ENCODE data around the gene TGM1.
"Not testable (repeated sequence)": the region's sequence is repeated elsewhere in the genome, so short reads cannot be mapped to it uniquely, and the experiment has no call there.

Gene TGM1

DNA sequence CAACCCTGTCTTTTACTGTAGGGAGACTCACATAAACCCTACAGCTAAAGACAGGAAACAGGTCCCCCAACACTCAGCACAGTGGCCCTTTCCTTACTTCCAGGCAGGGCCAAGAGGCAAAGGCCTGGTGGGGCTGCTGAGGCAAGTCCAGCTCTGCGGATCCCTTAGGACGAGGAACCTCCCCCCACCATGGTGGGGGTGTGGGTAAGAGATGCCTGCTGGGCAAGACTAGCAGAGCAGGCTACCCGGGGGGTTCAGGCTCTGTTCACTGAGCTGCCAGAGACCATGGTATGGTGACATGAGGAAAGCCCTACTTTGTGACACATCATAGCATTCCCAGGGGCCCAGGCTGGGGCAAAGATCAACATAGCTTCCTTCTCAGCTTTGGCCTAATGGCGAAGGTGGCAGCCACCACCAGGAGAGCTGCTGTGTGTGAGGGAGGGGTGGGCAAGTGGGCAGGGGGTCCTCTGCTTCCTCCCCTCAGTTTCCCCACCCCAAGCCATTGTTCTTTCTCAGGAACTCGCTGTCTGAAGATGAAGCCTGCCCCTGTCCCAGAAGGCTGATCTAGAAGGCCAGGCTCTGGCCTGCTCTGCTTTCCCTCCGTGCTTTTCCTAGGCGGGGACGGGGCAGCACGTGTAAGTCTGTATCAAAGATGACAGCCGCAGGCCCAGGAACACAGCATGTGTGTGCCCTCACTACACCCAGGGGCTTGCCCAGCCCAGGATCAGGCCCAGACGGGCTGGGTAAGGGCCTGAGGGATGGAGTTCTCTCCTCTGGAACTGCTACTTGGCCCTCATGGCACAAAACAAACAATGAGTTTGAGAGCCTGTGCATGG lies 10.5 kb downstream of the TGM1 start:
- DNase-seq, result no peak

DNA sequence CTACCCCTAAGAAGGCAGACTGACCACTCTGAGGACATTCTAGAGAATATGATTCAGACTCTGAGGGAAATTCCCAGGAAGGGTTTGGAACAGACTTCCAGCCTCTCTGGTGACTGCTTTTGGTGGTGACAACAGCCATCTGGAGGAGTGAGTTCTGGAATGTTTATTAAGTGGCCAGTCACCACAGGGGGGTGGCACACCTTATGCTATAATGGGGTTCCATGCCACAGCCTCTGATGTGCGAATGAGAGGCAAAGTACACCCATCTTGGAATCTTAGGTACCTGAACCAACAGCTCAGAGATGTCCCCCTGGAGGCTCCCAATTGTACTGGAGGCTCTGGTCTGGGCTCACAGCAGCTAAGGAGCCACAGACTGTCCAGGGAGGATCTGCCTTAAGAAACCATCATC lies 11.1 kb downstream of the TGM1 start:
- no peak for DNase-seq

DNA sequence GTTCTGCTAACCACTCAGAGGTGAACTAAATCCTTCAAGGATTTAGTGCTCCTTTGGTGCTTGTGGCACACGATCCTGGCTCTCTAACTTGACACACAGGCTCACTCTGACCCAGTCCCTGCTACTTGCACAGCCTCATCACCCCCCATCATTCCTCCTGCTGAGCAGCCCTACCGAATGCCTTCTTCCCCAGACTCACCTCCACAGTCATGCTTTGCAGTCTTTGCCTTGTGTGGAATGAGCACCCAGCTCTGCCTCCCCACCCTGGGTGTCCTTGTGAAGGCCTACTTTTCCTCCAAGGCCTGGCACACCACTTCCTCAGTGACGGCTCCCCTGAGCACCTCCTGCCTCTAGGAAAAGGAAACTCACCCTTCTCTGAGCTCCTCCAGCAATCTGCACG lies 12.6 kb downstream of the TGM1 start:
- no peak for DNase-seq

DNA sequence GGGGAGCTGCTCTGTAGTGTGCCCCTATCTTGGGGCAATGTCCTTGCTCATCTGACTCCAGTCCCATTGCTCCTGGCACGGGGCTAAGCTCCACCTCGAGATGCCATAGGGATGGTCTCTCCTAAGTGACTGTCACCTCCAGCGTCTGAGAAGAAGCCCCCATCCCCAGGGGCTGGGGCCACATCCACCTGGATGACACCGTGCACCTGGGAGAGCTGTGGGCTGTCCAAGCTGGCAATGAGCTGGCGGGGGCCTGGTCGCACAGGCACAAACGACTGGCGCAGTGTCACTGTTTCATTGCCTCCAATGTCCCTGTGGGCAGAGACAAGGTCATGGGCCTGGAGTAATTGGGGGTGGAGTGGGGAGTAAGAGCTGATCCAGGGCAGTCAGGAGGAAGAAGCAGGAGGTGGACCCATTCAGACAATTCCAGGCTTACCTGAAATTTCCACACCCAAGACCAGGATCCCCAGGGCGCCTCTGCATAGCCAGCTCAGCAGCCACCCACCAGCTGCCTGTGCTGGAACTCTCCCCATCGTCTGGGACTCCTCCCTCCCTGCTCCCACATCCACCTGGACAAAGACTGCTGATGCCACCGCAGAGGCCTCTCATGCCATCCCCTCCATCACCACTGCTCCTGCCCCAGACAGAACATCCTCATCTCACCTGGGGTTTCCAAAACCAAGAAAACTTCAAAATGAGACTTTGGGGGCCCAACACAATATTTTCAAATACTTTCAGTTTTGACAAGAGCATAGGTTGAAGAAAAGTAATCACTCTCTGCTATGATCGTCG lies 13.6 kb downstream of the TGM1 start:
- DNase-seq, result no peak

DNA sequence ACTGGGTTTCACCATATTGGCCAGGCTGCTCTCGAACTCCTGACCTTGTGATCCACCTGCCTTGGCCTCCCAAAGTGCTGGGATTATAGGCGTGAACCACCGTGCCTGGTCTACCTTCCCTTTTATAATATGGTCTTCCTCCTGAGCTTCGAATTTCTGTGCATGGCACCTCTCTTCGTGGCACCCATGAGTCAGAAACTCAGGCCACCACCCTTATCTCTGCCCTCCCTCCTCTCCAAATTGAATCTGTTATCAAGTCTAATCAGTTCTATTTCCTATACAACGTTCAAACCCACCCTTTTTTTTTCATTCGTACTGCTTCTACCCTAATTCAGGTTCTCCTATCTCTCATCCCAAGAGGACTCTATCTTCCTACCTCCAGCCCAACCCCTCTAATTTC lies 15.6 kb downstream of the TGM1 start:
- no peak for DNase-seq

DNA sequence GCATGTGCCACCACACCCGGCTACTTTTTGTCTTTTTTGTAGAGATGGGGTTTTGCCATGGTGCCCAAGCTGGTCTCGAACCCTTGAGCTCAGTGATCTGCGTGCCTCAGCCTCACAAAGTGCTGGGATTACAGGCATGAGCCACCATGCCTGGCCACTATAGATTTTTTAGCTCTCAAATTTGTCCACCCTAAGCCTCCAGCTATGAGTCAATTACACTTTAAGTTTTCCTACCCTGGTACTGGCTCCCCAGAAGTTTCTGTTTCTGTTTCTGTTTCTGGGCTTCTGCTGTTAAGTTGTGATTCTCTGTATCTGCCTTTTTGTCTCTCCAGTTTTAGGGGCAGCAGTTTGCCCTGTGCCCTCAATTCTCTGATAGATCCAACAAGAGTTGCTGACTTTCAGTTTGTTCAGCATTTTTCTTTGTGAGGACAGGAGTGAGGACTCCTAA lies 16.2 kb downstream of the TGM1 start:
- DNase-seq, result no peak

DNA sequence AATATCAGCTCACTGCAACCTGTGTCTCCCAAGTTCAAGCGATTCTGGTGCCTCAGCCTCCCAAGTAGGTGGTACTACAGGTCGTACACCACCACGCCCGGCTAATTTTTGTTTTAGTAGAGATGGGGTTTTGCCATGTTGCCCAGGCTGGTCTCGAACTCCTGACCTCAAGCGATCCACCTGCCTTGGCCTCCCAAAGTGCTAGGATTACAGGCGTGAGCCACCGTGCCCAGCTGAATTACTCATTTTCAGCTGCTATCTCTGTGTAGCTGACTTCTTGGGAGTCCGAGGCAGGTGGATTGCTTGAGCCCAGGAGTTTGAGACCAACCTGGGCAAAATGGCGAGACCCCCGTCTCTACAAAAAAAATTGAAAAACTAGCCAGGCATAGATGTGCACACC lies 17.6 kb downstream of the TGM1 start:
- DNase-seq, result not testable (repeated sequence)

DNA sequence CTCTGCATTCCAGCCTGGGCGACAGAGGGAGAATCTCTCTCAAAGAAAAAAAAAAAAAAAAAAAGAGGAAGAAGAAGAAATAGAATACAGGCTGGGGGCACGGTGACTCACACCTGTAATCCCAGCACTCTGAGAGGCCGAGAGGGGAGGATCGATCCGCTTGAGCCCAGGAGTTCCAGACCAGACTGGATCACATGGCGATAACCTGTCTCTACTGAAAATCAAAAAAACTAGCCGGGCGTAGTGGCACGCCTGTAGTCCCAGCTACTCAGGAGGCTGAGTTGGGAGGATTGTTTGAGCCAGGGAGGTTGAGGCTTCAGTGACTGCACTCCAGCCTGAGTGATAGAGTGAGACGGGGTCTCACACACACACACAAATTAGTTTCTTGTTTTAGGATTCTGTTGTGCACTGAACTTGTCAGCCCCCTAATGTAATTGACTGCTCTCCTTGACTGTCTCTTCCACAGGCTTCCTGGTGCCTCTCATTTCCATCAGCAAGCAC lies 19.6 kb downstream of the TGM1 start:
- DNase-seq, result no peak

DNA sequence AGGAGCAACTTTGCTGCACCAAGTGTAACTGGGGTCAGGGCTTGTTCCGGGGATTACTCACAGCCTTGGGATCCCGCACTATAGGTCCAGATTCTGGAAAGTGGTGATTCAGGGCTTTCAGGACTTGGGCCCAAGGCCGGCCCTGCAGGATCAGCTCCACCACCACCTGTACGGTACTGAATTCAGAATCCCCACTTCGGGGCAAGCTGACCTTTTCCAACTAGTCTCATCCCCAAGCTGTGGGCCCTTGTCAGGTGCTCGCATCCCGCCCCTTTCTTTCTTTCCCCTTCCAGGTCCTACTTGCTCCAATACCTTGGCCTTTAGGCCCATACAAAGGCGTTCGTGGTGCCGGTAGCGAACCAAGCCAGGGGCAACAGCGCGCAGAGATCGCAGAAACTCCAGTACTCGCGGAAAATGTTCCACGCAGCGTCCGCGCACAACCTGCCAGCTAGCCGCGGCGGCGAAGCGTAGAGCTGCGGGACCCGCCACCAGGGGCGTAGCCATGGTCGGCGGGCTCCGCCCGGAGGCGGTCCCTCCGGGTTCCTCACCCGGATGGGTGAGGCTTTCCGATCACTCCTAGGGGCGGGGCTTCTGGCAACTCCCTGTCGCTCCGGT lies 21.0 kb downstream of the TGM1 start:
- DNase-seq, result peak; percentile 98

DNA sequence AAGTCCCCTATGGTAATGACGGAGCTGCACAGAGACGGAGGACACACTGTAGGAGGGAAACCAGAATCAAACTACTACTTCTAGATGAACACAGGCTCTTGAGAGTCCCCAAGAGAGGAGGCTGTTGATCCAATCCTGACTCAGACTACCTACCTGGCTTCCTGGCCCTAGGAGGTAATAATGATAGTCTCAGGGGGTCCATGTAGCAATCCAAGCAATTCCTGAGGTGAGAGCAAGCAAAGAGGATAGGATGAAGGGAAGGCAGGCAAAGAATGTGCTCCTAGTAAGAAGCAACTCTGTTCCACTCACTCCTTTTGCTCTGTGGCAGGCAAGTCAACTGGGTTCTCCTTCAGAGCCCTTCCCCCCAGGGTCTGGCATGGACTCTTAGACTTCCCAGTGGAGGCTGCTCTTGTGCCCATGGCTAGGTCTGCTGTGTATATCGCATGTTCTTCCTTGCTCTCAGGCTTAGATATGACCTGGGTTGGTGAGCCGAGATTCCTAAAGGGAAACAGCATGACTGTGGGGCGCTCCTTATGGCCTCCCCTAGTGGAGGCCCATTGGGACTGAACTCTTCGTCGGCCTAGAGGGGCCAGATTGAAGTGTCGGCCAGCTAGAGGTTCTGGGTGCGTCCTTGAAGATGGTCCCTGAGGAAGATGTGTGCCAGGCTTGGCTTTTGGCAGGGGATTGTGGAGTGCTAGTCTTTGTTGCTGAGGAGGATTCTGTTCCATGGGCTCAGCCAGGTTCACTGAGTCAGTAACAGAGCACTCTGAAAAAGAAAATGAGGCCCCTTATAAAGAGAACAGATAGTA lies 22.7 kb downstream of the TGM1 start:
- no peak for DNase-seq

DNA sequence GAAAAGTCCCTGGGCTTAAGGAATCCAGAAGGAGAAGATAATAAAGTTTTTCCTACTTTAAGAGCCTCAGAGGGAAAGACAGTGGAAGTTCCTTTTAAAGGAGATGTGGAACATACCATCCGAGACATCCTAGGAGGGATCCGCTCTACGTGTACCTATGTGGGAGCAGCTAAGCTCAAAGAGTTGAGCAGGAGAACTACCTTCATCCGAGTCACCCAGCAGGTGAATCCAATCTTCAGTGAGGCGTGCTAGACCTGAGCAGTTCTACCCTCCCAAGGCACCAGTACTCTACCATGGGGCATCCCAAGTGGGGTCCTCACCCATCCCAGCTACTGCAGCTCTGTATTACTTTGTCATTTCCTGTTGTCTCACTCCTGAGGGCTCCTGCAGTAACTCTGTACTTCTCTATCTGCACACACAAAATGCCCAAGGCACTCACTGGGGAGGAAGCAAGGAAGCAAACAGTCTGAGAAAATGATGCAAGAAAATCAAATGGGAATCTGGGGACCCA lies 24.4 kb downstream of the TGM1 start:
- DNase-seq, result no peak

DNA sequence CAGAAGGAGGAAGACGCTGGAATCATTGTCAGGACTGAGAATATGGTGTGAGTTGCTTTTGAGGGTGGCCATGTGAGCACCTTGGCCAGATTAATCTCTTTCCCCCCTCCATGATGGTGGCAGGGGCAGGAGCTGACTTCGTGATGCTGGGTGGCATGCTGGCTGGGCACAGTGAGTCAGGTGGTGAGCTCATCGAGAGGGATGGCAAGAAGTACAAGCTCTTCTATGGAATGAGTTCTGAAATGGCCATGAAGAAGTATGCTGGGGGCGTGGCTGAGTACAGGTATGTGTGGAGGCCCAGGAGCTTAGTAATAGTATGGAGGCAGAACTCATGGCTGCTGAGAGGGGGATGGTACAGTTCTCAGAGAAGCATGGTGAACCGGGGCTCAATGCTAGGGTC lies 24.9 kb downstream of the TGM1 start:
- DNase-seq, result no peak

DNA sequence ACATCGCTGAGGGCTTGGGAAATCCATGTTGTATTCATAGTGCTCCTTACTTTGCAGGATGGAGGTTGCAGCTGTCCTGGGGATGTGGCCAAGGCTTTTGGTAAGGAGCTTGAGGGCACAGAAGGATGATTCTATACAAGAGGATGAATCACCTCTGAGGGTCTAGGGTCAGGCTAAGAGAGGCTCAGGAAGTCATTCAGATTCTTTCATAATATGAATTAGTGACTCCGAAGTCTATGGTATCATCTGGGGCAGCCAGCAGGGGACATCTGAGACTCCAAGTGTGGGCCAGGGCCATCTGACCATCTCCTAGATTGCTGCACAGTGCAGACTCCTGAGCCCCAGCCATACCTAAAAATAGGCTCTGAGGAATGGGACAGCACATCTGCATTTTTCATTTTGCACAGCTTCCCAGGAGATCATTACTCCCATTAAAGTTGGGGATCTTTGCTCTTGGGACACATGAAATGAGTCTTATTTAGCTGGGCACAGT lies 25.5 kb downstream of the TGM1 start:
- DNase-seq, result no peak

DNA sequence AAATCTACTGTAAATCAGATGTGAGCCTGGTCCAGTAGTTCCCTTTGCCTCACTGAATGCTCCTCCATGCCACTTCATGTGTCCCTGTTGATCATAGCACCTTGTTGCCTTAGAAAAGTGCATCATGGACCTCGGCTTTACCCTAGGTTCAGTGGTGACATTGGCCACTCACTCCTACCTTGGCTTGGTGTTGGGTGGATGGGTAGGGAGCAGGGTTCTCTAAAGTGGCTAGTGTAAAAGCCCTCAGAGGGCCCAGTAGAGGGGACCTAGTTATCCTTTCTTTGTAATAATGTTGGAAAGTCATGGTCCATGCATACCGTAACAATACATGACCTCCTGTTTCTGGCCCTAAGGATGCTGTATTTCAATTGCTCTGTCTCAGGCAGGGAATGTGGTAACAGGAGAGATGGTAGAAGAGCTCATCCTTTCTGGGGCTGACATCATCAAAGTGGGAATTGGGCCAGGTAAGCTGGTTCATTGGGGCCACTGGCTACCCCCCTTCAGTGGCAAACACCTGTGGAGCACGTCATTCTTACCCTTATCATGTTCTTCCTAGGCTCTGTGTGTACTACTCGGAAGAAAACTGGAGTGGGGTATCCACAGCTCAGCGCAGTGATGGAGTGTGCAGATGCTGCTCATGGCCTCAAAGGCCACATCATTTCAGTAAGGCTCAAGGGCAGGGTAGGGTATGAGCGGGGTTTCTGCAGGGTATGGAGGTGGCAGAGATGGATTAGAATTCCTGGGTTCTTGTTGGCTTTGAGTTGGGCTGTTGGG lies 26.1 kb downstream of the TGM1 start:
- DNase-seq, result no peak

DNA sequence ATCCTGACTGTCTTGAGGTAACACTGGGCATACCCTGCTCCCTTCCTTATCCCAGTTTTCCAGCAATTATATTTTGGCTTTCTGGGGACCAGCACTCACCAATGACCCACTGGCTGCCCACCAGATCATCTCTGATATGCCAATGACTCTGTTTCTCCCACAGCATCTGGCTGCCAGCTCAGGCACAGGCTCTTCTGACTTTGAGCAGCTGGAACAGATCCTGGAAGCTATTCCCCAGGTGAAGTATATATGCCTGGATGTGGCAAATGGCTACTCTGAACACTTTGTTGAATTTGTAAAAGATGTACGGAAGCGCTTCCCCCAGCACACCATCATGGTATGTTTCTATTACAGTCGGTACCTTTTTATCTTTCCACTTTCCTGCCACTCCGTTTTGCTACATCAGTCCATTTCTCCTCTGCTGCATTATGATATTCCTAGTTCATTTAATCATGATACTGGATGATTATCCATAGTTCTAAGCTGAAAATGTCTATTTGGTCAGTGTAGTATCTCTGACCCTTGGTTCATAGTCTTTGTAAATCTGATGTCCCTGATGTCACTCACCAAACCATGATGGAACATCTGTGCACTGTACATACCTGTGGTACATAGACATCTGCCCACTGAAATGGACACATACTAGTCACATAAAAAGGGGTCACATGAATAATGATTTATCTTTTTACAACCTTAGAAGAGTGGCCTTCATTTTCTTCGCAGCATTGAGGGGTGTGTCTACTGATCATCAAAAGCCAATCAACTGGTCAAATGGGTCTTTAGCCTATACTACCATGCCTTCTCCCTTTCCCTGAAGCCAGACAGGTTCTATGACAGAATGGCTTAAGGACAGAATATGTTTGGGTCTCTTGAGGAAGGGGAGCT lies 26.9 kb downstream of the TGM1 start:
- no peak for DNase-seq

DNA sequence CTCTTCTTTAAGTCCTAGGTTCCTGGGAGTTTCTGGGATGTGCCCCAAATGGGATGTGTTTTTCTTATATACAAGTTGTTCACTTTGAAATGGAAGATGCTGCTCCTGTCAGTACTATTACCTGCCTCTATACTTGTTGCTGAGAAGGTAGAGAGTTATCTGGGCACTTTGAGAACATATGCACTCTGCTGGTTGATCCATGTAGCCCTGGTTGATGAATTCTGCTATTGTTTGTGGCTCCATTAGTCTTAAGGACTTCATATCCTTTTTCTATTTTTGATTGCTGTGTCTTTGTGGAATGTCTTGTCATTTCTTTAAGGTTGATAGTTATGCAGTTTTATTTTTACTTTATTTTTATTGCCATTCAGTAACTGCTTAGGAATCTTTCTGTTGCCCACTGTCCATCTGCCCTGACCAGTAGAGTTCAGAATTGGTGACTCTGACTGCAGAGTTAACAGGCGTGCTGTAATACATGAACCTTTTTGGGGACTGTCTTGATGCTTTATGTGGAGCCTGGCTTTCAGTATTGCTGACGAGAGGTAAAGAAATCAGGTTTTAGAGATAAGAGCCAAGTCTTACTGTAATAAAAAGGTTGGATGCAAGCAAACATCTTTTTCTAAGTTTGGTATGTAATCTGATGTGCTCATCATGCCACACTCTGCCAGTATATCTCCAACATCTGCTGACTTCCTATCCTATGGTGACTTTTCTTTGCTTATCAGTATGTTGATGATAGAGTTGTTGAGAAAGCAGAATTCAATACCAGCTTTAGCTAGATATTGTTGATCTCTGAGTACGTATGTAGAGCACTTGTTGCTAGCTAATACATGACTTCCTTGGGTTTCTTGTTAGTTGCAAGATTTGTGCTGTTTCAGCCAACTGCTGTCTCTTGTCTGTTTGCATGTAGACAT lies 28.6 kb downstream of the TGM1 start:
- DNase-seq, result no peak

DNA sequence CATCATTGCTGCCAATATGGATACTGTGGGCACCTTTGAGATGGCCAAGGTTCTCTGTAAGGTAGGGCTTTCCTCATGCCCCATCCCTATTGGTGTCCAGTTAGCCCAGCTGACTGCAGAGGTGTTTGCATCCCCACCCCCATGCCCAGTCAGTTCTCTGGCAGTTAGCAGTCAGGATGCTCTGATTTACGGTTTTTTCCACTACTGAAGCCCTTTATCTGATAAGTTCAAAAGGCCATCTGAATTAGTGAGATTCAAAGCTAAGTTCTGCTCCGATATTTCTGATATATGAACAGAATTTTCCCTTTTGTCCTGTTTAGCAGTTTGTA lies 29.5 kb downstream of the TGM1 start:
- no peak for DNase-seq

DNA sequence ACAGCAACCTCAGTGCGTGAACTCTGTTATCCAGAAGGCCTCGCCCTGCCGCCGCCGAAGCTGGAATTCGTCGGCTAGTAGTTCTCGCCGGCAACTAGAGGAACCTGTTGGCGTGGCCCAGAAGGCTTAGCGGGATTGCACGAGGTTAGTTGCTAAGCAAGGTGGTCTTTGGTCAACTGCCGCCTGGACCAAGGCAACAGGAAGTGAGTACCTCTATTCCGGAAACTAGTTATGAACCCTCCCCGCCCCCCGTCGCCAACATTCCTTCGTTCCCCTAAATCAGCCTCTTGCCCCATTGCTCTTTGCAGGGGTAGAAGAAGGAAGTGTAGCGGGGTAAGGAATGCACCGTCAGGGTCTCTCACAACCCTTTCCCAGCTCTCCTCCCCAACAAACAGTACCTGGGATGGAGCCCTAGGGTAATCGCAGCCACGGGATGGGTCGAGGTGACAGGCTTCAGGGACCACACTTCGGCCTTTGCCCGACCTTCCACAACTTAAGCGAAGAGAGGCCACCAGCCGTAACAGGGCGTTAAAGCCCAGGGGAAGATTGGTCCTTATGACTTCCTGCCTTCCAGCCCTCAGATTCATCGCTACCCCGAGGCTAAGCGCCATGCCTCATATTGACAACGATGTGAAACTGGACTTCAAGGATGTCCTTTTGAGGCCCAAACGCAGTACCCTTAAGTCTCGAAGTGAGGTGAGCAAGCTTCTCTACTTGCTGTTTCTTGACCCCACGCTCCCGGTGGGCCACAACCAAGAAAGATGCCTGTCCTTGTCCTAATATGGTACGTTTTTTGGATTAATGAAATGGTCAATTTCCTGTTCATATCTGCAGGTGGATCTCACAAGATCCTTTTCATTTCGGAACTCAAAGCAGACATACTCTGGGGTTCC lies 30.1 kb downstream of the TGM1 start, which contains the start of gene GMPR2:
Gene GMPR2, plus strand, starts transcription at position 285 of the 893 bp plus-strand sequence. Its CDS starts 325 bp downstream, at position 610.
- DNase-seq, result peak; percentile 85
